Trophoblast cell (in vitro differentiated cells and primary cell): ENCODE data around the gene PRXL2B.

ENCODE experiments used
- DNase-seq, 2 donors: peaks; one replicate each; pipeline ENCODE4 v3.0.0-alpha.2; 2016
- H2AFZ ChIP-seq: 2 replicates; pipeline ENCODE4 v1.6.1; 2013; ENCODE audit warnings: low read length, moderate library complexity, mild to moderate bottlenecking; ENCODE audit not compliant: insufficient read depth, poor library complexity
- H2AK5ac ChIP-seq: 2 replicates; pipeline ENCODE4 v1.6.1; 2013; ENCODE audit warnings: mild to moderate bottlenecking, low read length
- H2BK120ac ChIP-seq: 2 replicates; pipeline ENCODE4 v1.6.1; 2013; ENCODE audit warnings: low read length, mild to moderate bottlenecking, moderate library complexity; ENCODE audit not compliant: insufficient read depth, poor library complexity
- H2BK12ac ChIP-seq: 2 replicates; pipeline ENCODE4 v1.6.1; 2013; ENCODE audit warnings: mild to moderate bottlenecking, low read length, moderate library complexity
- H2BK5ac ChIP-seq: 2 replicates; pipeline ENCODE4 v1.6.1; 2013; ENCODE audit warnings: low read length, low read depth, moderate library complexity, mild to moderate bottlenecking; ENCODE audit not compliant: poor library complexity
- H3K14ac ChIP-seq: 2 replicates; pipeline ENCODE4 v1.6.1; 2013; ENCODE audit warnings: mild to moderate bottlenecking, low read length
- H3K18ac ChIP-seq: 2 replicates; pipeline ENCODE4 v1.6.1; 2013; ENCODE audit warnings: mild to moderate bottlenecking, low read length
- H3K23ac ChIP-seq: 2 replicates; pipeline ENCODE4 v1.6.1; 2013; ENCODE audit warnings: low read length
- H3K27ac ChIP-seq: 2 replicates; pipeline ENCODE4 v1.5.1; 2013; ENCODE audit warnings: low read depth, mild to moderate bottlenecking, inconsistent platforms, low read length, moderate library complexity
- H3K27me3 ChIP-seq: 2 replicates; pipeline ENCODE4 v1.6.1; 2013; ENCODE audit warnings: inconsistent platforms, mild to moderate bottlenecking, low read length, moderate library complexity; ENCODE audit not compliant: insufficient read depth
- H3K36me3 ChIP-seq, 2 experiments: 1 replicate in 1 of 2; 2 replicates in 1 of 2; pipeline ENCODE4 v1.6.1; 2013; ENCODE audit warnings: low read length in 2 of 2, mild to moderate bottlenecking in 2 of 2, moderate library complexity in 1 of 2; ENCODE audit not compliant: insufficient read depth in 2 of 2, control insufficient read depth in 1 of 2
- H3K4ac ChIP-seq: 2 replicates; pipeline ENCODE4 v1.6.1; 2013; ENCODE audit warnings: low read depth, mild to moderate bottlenecking, low read length, moderate library complexity
- H3K4me1 ChIP-seq, 2 experiments: 1 replicate in 1 of 2; 2 replicates in 1 of 2; pipeline ENCODE4 v1.6.1; 2013; ENCODE audit warnings: low read length in 2 of 2, mild to moderate bottlenecking in 2 of 2, moderate library complexity in 1 of 2; ENCODE audit not compliant: insufficient read depth in 2 of 2, control insufficient read depth in 1 of 2
- H3K4me2 ChIP-seq: 2 replicates; pipeline ENCODE4 v1.6.1; 2013; ENCODE audit warnings: inconsistent platforms, mild to moderate bottlenecking, low read length, moderate library complexity
- H3K4me3 ChIP-seq: 2 replicates; pipeline ENCODE4 v1.5.1; 2013; ENCODE audit warnings: mild to moderate bottlenecking, low read depth, low read length, inconsistent platforms
- H3K79me1 ChIP-seq: one replicate; pipeline ENCODE4 v1.6.1; 2013; ENCODE audit warnings: low read length
- H3K79me2 ChIP-seq: 2 replicates; pipeline ENCODE4 v1.6.1; 2013; ENCODE audit warnings: low read length, mild to moderate bottlenecking; ENCODE audit not compliant: control insufficient read depth, insufficient read depth, poor library complexity
- H3K9ac ChIP-seq: 2 replicates; pipeline ENCODE4 v1.6.1; 2013; ENCODE audit warnings: mild to moderate bottlenecking, low read length
- H3K9me3 ChIP-seq: 2 replicates; pipeline ENCODE4 v1.6.1; 2013; ENCODE audit warnings: low read depth, mild to moderate bottlenecking, control low read depth, inconsistent platforms, low read length; ENCODE audit not compliant: insufficient read depth
- H4K12ac ChIP-seq: 2 replicates; pipeline ENCODE4 v1.6.1; 2013; ENCODE audit warnings: low read depth, mild to moderate bottlenecking, low read length, moderate library complexity
- H4K8ac ChIP-seq: 2 replicates; pipeline ENCODE4 v1.6.1; 2013; ENCODE audit warnings: low read depth, mild to moderate bottlenecking, low read length, moderate library complexity
- H4K91ac ChIP-seq: one replicate; pipeline ENCODE4 v1.6.1; 2013; ENCODE audit warnings: low read depth, mild to moderate bottlenecking, low read length, moderate library complexity
- WGBS: extraction: QIAGEN DNeasy Blood & Tissue Kit; methylation state at CpG from one replicate; pipeline ENCODE4 v1.1.7; 2013; ENCODE audit warnings: missing lambda C conversion rate; ENCODE audit not compliant: insufficient read length, insufficient coverage; ENCODE audit errors: extremely low coverage; 5-methylcytosine and 5-hydroxymethylcytosine counted together

The PRXL2B gene

GRCh38 chr1:2614145-2614544, 27.6 kb downstream of the PRXL2B start:
- H3K27me3 ChIP-seq = no peaks in the 10 kb centered on the region

GRCh38 chr1:2617971-2618470, 31.4 kb downstream of the PRXL2B start:
- no CpG with 5 or more reads among the region's 1 CpG for WGBS

More at GRCh38 chr1:2614145-2614544, 27.6 kb downstream of the PRXL2B start:
- no peaks in the 10 kb centered on the region for H3K36me3 ChIP-seq
- H2AFZ ChIP-seq = no peak overlapping the region
- no peak for DNase-seq
- no peak overlapping the region for H4K8ac ChIP-seq
- no peak overlapping the region for H2BK5ac ChIP-seq
- no peak overlapping the region for H3K18ac ChIP-seq
- no peak overlapping the region for H3K4me2 ChIP-seq
- no peak overlapping the region for H2BK12ac ChIP-seq
- no peak overlapping the region for H3K9ac ChIP-seq
- peaks cover 21% of the 10 kb centered on the region for H3K9me3 ChIP-seq
- H2BK120ac ChIP-seq = no peak overlapping the region
- H3K79me1 ChIP-seq = no peaks in the 10 kb centered on the region
- H3K23ac ChIP-seq = no peak overlapping the region
- WGBS = no CpG with 5 or more reads among the region's 2 CpGs
- no peak overlapping the region for H2AK5ac ChIP-seq
- H3K27ac ChIP-seq = no peak overlapping the region
- H3K4me3 ChIP-seq = no peak overlapping the region
- no peaks in the 10 kb centered on the region for H3K4me1 ChIP-seq
- H4K91ac ChIP-seq = no peak overlapping the region
- H3K4ac ChIP-seq = no peak overlapping the region
- no peak overlapping the region for H4K12ac ChIP-seq
- no peaks in the 10 kb centered on the region for H3K79me2 ChIP-seq
- H3K14ac ChIP-seq = no peak overlapping the region

GRCh38 chr1:2623571-2624337, 37.2 kb downstream of the PRXL2B start:
- H2BK5ac ChIP-seq = no peak overlapping the region

More at GRCh38 chr1:2617971-2618470, 31.4 kb downstream of the PRXL2B start:
- no peaks in the 10 kb centered on the region for H3K4me1 ChIP-seq
- no peaks in the 10 kb centered on the region for H3K79me1 ChIP-seq
- no peak overlapping the region for H3K23ac ChIP-seq
- H4K8ac ChIP-seq = no peak overlapping the region
- no peaks in the 10 kb centered on the region for H3K36me3 ChIP-seq
- no peak overlapping the region for H3K18ac ChIP-seq
- H3K14ac ChIP-seq = no peak overlapping the region
- H2AFZ ChIP-seq = no peak overlapping the region
- no peak overlapping the region for H2BK5ac ChIP-seq
- H2AK5ac ChIP-seq = no peak overlapping the region
- no peak overlapping the region for H3K4me2 ChIP-seq
- no peak for DNase-seq
- H3K27ac ChIP-seq = no peak overlapping the region
- H2BK12ac ChIP-seq = no peak overlapping the region
- H3K79me2 ChIP-seq = no peaks in the 10 kb centered on the region
- H3K27me3 ChIP-seq = no peaks in the 10 kb centered on the region
- no peak overlapping the region for H3K4me3 ChIP-seq
- H4K12ac ChIP-seq = no peak overlapping the region
- no peak overlapping the region for H3K9ac ChIP-seq
- H4K91ac ChIP-seq = no peak overlapping the region
- H3K4ac ChIP-seq = no peak overlapping the region
- peaks cover 18% of the 10 kb centered on the region for H3K9me3 ChIP-seq
- H2BK120ac ChIP-seq = no peak overlapping the region

GRCh38 chr1:2624735-2625300, 38.2 kb downstream of the PRXL2B start:
- Histone ChIP-seq H4K8ac (no peak overlapping the region), H3K9me3 (peaks cover 18% of the 10 kb centered on the region), H3K4me1 (no peaks in the 10 kb centered on the region), H2BK5ac (no peak overlapping the region), H3K4me3 (no peak overlapping the region), H3K4me2 (no peak overlapping the region), H3K18ac (no peak overlapping the region), H4K91ac (no peak overlapping the region), H2AK5ac (no peak overlapping the region), H3K79me2 (no peaks in the 10 kb centered on the region), H2BK120ac (no peak overlapping the region), H3K27ac (no peak overlapping the region), H2AFZ (no peak overlapping the region), H3K4ac (no peak overlapping the region), H3K9ac (no peak overlapping the region), H4K12ac (no peak overlapping the region), H3K23ac (no peak overlapping the region), H3K14ac (no peak overlapping the region), H3K27me3 (peaks cover 20% of the 10 kb centered on the region), H3K79me1 (no peaks in the 10 kb centered on the region), H3K36me3 (no peaks in the 10 kb centered on the region), H2BK12ac (no peak overlapping the region)
- WGBS = no CpG with 5 or more reads among the region's 13 CpGs
- DNase-seq = no peak

More at GRCh38 chr1:2623571-2624337, 37.2 kb downstream of the PRXL2B start:
- Histone ChIP-seq H3K79me2 (no peaks in the 10 kb centered on the region), H3K4me2 (no peak overlapping the region), H4K12ac (no peak overlapping the region), H3K27ac (no peak overlapping the region), H2AFZ (no peak overlapping the region), H3K4me1 (no peaks in the 10 kb centered on the region), H3K23ac (no peak overlapping the region), H3K18ac (no peak overlapping the region), H3K27me3 (peaks cover 11% of the 10 kb centered on the region), H3K79me1 (no peaks in the 10 kb centered on the region), H3K36me3 (no peaks in the 10 kb centered on the region), H3K4ac (no peak overlapping the region), H2BK120ac (no peak overlapping the region), H3K14ac (no peak overlapping the region), H4K91ac (no peak overlapping the region), H3K4me3 (no peak overlapping the region), H2AK5ac (no peak overlapping the region), H3K9ac (no peak overlapping the region), H4K8ac (no peak overlapping the region), H3K9me3 (peaks cover 21% of the 10 kb centered on the region), H2BK12ac (no peak overlapping the region)
- no peak for DNase-seq
- no CpG with 5 or more reads among the region's 12 CpGs for WGBS
